ENCODE data around the gene RUNDC3A.

RUNDC3A gene

DNA sequence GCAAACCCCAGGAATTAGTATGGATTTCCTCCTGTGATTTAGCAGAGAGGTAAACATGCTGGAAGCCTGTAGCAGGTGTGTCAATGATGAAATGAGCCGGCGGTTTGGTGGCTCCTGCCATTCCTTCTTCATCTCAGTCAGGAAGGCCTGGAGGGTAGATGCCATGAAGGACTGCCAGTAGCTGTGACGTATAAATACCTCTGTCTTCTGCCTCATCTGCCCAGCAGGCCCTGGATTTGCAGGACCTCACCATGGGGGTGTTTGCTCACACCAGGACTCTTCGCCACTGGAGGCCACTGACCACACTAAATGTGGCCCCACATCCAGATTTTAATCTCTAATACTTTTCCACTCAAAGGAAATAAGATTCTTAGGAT lies 24.4 kb upstream of the RUNDC3A start:
- DNase-seq, result no peak

DNA sequence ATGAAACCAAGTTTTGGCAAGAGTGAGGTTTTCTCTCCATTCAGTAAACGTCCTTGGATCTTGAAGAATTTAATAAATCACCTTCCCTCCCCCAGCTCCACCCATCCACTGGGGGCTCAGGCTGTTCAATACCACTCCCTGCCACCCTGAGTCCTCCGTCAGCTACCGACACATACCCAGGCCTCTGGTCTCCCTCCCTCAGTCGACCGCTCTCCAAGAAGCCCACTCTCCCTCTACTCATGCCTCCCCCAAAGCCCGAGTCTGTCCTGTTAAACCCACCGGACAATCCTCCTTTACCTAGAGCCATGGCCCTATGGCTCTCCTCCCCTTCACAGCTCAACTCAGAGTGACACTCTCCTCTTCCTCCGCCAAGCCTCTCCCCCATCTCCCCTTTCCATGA lies 20.8 kb upstream of the RUNDC3A start:
- no peak for DNase-seq

GRCh38 chr17:44293509-44294226 lies 14.7 kb upstream of the RUNDC3A start:
- DNase-seq, result no peak

- no peak for DNase-seq
Measured at GRCh38 chr17:44297975-44298374, 10.4 kb upstream of the RUNDC3A start.

GRCh38 chr17:44304651-44305050 lies 3.8 kb upstream of the RUNDC3A start:
- DNase-seq, result no peak

DNA sequence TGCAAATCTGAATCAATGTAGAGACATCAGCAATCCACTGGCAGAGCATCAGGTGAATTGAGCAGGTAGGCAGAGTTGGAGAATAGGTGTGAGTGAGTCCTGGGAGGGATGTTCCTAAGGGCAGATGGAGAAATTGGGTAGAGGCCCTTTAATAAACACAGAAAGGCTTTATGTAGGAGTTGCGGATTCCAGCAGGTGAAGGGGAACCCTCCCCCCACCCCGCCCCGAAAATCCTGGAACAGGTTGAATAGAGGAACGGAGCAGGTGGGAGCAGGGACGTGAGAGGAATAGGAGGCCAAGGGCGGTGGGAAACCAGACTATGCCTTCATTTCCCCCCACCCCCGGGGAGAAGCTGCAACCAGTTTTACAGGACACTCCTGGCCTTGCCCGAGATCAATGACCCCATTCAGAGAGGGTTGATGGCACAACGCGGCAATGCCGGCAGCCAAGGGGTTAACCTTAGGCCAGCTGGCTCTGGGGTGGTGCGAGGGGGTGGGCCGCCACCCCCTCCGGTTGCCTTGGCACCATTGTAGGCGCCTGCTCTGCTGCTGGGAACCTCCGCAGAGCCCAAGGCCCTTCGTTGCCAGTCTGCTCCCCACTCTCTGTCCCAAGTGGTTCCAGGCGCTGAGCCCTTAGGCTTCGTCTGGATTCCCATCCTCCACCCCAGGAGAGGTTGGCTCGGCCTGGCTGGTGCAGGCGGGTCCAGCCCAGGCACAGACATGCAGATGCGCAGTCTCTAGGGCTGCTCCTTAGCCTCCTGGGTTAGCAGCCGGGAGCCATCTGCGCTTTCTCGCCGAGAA lies 814 bp upstream of the RUNDC3A start:
- no peak for DNase-seq

GRCh38 chr17:44308865-44309264 lies 464 bp downstream of the RUNDC3A start:
- DNase-seq, result no peak

DNA sequence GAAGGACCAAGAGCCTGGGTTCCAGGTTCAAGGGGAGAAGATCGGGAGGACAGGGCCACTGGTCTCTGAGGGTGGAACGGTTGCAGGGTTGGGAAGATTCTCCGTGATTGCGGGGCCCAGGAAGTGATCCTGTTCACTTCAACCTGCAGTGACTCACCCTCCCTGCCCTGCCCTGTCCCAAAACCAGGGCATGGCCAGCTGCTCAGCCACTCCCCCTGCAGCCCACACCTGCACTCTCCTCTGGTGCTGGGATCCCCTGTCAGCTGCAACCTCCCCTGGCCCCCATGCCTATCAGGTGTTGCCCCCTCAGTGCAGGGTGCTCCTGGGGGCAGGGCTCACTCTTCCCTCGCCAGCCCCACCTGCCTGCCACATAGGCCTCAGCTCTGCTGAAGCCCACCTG lies 1.1 kb downstream of the RUNDC3A start:
- DNase-seq, result no peak

- no peak for DNase-seq
Measured at GRCh38 chr17:44310188-44310587, 1.8 kb downstream of the RUNDC3A start.

DNA sequence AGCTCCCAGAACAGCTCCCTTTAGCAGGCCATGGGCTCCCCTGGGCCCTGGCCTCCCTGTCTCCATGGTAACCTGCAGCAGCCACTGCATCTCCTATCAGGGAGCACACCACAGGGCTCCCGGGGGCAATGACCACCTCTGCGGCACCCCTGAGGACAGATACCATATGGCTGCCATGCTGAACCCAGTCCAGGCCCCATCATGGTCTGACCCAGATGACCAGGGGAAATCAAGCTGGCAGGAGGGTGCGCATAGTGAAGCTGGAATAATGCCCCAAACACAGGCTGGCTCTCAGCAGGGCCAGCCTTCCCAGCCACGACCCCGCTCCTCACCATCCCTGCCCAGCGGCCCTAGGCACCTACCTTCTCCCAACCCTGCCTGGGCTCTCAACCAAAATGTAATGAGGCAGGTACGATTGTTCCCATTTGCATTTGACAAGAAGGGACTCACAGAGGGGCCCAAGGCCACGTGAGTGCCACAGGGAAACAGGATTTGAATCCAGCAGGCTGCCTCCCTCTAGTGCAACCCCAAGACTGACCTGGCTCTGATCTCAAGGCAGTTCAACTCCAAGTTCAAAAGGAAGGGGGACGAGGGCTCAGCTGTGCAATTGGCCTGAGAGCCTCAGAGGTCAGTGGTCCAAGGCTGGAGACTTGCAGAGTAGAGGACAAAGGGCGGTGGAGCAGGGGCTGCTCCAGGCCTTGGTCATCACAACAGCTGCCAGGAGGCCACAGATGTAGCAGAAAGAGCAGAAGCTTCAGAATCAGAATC lies 2.4 kb downstream of the RUNDC3A start:
- no peak for DNase-seq

GRCh38 chr17:44311562-44312181 lies 3.3 kb downstream of the RUNDC3A start:
- no peak for DNase-seq

DNA sequence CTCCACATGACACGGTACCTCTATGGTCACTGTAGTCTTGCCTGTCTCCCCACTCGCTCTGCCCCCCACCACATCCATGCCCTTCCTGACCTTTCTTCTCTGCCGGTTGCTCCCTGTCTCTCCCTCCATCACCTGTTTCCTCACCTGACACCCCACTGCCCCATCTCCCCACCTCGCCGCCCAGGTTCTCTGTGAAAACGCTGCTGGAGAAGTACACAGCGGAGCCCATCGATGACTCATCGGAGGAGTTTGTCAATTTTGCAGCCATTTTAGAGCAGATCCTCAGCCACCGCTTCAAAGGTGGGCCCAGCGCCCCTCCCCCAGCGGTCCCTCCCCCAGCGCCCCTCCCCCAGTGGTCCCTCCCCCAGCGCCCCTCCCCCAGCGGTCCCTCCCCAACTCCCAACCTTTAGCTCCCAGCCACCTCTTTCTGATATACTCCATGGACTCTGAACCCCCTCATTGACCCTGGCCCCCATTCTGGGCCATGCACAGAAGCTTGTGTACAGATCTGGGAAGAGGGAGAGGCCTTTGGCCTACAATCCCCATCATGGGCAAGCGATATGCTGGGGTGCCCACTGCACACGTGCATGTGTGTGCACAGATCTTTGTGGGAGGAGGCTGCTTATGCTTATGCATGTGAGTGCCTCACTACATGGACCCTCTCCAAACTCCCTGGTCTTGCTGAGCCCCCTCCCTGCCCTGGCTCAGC lies 4.1 kb downstream of the RUNDC3A start:
- DNase-seq, result no peak

DNA sequence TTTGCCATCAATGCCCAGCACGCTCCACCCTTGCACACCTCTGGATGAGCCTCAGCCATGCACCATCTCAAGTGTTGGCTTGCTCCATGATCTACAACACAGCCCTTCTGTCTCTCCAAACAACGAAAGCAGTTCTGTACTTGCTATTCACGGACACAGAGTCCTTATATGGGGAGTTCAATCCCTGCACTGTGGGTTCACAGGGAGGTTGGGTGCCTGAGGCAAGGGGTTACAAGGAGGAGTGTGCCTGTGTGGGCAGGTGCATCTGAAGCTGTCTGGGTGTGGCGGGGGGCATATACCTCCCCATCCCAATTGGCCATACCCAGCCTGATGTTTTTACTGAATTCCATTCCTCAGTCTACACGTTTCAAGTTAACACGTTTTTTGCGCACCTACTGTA lies 5.6 kb downstream of the RUNDC3A start:
- no peak for DNase-seq

GRCh38 chr17:44314524-44314868 lies 6.1 kb downstream of the RUNDC3A start:
- no peak for DNase-seq

- DNase-seq, result no peak
Measured at GRCh38 chr17:44314869-44315661, 6.7 kb downstream of the RUNDC3A start.

DNA sequence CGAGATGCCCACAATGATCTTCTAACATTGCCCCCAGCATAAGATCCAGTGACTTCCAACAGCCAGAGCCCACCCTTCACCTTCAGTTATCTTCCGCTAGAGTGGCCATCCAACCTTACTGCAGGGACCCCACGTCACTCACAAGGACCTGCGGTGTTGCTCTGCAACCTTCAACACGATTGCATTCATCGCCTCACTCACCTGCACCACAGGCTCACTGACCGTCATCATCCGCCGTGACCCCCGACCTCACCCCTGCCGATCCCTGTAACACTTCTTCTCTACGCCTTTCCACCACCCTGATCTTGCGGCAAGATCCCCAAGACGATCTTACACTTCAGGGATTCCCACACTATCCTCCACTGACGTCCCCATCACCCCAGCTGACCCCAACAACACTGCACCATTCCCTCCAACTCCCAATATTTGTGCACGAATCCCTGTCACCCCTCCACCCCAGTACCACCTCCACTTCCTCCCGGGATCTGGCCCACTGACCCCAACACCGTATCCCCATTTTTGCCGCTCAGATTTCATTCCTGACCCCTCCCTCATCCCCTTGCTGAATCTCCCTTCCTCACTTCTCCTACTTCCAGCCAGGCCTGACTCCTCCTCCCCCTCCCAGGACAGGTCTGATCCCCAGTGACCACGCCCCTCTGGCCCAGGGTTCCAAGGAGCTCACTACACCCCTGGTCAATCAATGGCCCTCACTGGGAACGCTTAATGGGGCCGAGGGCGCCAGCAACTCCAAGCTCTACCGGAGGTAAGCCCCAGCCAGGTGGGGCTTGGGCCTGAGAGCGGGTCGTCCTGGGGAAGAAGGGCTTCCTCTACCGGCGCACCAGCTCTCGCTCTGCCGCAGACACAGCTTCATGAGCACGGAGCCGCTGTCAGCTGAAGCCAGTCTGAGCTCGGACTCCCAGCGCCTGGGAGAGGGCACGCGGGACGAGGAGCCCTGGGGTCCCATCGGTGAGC lies 7.6 kb downstream of the RUNDC3A start:
- no peak for DNase-seq

DNA sequence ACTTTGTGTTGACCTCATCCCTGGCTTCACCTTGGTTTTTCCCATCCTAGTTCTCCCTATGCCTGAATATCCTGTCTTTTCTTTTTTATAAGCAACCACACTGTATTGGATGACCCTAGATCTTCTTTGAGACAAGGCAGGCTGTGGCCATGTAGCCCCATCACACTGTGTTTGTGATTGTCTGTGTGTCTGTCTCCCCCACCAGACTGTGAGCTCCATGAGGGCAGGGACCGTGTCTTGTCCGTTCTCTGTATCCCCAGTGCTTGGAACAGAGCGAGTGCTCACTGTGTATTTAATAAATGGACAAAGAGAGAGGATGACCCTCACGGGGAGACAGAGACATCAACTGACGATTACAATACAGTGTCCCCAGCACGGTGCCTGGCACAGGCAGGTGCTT lies 9.1 kb downstream of the RUNDC3A start:
- DNase-seq, result no peak

- DNase-seq, result no peak
Measured at GRCh38 chr17:44318077-44318892, 9.9 kb downstream of the RUNDC3A start.

- DNase-seq, result no peak
Measured at GRCh38 chr17:44320066-44320465, 11.7 kb downstream of the RUNDC3A start.
